ENCODE measurements around the gene TPRN.
A peak's percentile ranks its signal among the peaks of the same experiment; 100 is the strongest.

TPRN gene

DNA sequence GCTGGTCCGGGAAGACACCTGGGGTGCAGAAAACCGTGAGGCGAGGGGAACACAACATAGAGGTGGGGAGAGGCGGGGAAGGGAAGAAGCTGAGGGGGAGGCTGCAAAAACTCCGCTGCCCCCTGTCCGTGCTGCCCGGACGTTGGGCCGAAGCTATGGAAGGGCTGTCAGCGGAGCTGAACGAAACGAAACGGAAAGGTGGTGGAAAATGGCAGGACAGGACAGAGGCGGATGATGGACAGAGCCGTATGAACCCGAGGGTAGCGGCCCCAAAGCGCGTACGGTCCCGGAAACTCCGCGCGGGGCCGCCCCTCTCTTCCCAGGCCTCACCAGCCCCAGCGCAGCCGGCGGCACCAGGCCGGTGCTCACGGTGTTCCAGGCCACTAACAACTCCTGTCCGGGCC is 12.5 kb downstream of the TPRN start:
- H3K27ac ChIP-seq = peak overlapping the region; percentile 99
- TF ChIP-seq, protein P1, sequence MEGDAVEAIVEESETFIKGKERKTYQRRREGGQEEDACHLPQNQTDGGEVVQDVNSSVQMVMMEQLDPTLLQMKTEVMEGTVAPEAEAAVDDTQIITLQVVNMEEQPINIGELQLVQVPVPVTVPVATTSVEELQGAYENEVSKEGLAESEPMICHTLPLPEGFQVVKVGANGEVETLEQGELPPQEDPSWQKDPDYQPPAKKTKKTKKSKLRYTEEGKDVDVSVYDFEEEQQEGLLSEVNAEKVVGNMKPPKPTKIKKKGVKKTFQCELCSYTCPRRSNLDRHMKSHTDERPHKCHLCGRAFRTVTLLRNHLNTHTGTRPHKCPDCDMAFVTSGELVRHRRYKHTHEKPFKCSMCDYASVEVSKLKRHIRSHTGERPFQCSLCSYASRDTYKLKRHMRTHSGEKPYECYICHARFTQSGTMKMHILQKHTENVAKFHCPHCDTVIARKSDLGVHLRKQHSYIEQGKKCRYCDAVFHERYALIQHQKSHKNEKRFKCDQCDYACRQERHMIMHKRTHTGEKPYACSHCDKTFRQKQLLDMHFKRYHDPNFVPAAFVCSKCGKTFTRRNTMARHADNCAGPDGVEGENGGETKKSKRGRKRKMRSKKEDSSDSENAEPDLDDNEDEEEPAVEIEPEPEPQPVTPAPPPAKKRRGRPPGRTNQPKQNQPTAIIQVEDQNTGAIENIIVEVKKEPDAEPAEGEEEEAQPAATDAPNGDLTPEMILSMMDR (IDR thresholded peaks at IDR 0.05) = no peak
- TF ChIP-seq ZFX (IDR thresholded peaks at IDR 0.05; ENCODE audit: borderline replicate concordance) = no peak

GRCh38 chr9:137187386-137187785 is 13.2 kb downstream of the TPRN start:
- H3K27ac ChIP-seq = no peak overlapping the region
- TF ChIP-seq, protein P1 (IDR thresholded peaks at IDR 0.05) = no peak
- no peak for TF ChIP-seq ZFX (IDR thresholded peaks at IDR 0.05; ENCODE audit: borderline replicate concordance)

DNA sequence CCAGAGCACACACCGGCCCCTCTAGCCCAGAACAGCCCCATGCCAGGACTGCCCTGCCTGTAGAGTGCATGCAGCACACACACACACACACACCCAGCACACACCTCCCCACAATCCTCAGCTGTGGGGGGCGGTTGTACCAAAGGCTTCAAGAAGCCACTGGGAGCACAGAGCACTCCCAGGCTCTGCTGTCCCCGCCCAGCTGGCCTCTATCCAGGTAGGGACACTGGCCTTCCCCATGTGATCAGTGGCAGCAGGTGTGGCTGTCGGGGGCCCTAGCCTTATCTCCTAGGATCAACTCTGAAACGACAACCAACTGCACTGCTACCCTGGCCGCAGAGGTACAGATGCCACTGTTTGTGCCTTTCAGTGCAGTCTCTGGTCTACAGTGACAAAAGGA is 14.2 kb downstream of the TPRN start:
- no peak overlapping the region for H3K27ac ChIP-seq
- TF ChIP-seq, protein P1 (IDR thresholded peaks at IDR 0.05) = no peak
- no peak for TF ChIP-seq ZFX (IDR thresholded peaks at IDR 0.05; ENCODE audit: borderline replicate concordance)

DNA sequence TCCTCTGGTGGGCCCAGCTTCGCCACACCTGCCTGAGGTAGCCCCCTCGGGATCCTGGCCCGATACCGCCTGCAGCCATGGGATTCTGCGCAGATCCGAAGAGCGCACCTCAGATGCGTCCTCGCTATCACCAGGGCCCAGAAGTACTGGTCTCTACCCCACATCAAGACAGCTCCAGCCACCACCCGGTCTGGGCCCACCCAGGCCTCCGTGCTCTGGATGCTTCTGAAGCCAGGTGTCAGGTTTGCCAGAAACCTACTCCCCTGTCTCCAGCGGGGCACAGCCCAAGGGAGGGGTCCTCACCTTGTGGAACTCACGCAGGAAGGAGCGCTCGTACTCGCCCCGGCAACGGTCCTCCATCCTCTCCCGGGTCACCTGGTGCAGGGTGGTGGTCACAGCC is 14.6 kb downstream of the TPRN start:
- TF ChIP-seq ZFX (IDR thresholded peaks at IDR 0.05; ENCODE audit: borderline replicate concordance) = no peak
- TF ChIP-seq, protein P1 (IDR thresholded peaks at IDR 0.05) = no peak
- H3K27ac ChIP-seq = no peak overlapping the region

GRCh38 chr9:137184881-137185660 is 15.5 kb downstream of the TPRN start:
- no peak overlapping the region for H3K27ac ChIP-seq
- TF ChIP-seq ZFX (IDR thresholded peaks at IDR 0.05; ENCODE audit: borderline replicate concordance) = no peak
- TF ChIP-seq, protein P1 (IDR thresholded peaks at IDR 0.05) = no peak

- no peak overlapping the region for H3K27ac ChIP-seq
- TF ChIP-seq, protein P1 (IDR thresholded peaks at IDR 0.05) = no peak
- no peak for TF ChIP-seq ZFX (IDR thresholded peaks at IDR 0.05; ENCODE audit: borderline replicate concordance)
Measured at GRCh38 chr9:137183980-137184595, 16.5 kb downstream of the TPRN start.

GRCh38 chr9:137182836-137183235 is 17.7 kb downstream of the TPRN start:
- H3K27ac ChIP-seq = no peak overlapping the region
- TF ChIP-seq, protein P1 (IDR thresholded peaks at IDR 0.05) = no peak
- no peak for TF ChIP-seq ZFX (IDR thresholded peaks at IDR 0.05; ENCODE audit: borderline replicate concordance)

Data from 22Rv1 (cell line).